Stimulated activated CD8-positive, alpha-beta memory T cell treated with anti-CD3 and anti-CD28 coated beads, Interleukin-15, amount 100 ng/mL, for 4 hours (primary cell): ENCODE data around the gene LRRN3.

Experiments
- DNase-seq, 2 donors: peaks; one replicate each; pipeline ENCODE4 v3.0.0-alpha.2; 2020; ENCODE audit warnings: low read depth in 2 of 2

LRRN3 gene

GRCh38 chr7:111077001-111077400 is 13.9 kb upstream of the LRRN3 start:
- no peak for DNase-seq

GRCh38 chr7:111080495-111081105 is 10.3 kb upstream of the LRRN3 start:
- no peak for DNase-seq

GRCh38 chr7:111081546-111082267 is 9.2 kb upstream of the LRRN3 start:
- DNase-seq = no peak

GRCh38 chr7:111082351-111082750 is 8.6 kb upstream of the LRRN3 start:
- no peak for DNase-seq

- peak in 1 of 2 donors; percentile 43 for DNase-seq
Observed at GRCh38 chr7:111083413-111083812, 7.5 kb upstream of the LRRN3 start.

- DNase-seq = no peak
Observed at GRCh38 chr7:111085356-111085755, 5.6 kb upstream of the LRRN3 start.

- no peak for DNase-seq
Observed at GRCh38 chr7:111086532-111086931, 4.4 kb upstream of the LRRN3 start.

- DNase-seq = no peak
Observed at GRCh38 chr7:111088328-111088727, 2.6 kb upstream of the LRRN3 start.

- no peak for DNase-seq
Observed at GRCh38 chr7:111089822-111090426, 1.0 kb upstream of the LRRN3 start.

- DNase-seq = no peak
Observed at GRCh38 chr7:111091593-111092358, 849 bp downstream of the LRRN3 start.

- no peak for DNase-seq
Observed at GRCh38 chr7:111092406-111093236, 1.7 kb downstream of the LRRN3 start.

GRCh38 chr7:111093496-111093895 is 2.6 kb downstream of the LRRN3 start:
- no peak for DNase-seq

GRCh38 chr7:111094419-111094818 is 3.5 kb downstream of the LRRN3 start:
- no peak for DNase-seq

- DNase-seq = no peak
Observed at GRCh38 chr7:111096997-111097396, 6.1 kb downstream of the LRRN3 start.

- peak; percentile 11 to 27 for DNase-seq
Observed at GRCh38 chr7:111098011-111098925, 7.3 kb downstream of the LRRN3 start.

- DNase-seq = no peak
Observed at GRCh38 chr7:111098926-111099250, 8.0 kb downstream of the LRRN3 start.

- no peak for DNase-seq
Observed at GRCh38 chr7:111101856-111102646, 11.1 kb downstream of the LRRN3 start.

GRCh38 chr7:111103136-111103535 is 12.2 kb downstream of the LRRN3 start:
- DNase-seq = no peak

- DNase-seq = no peak
Observed at GRCh38 chr7:111103678-111104274, 12.8 kb downstream of the LRRN3 start.
